Naive thymus-derived CD4-positive, alpha-beta T cell (primary cell): ENCODE results near the gene E4F1. TPM values are rescaled to one million over a fixed set of nuclear protein-coding genes. Genes with fewer than 3 reads are reported as not detected.

ENCODE experiments used
- ATAC-seq: fragments of 150-1000 bp; cut with Tn5 transposase; 2 replicates; pipeline ENCODE4 v1.10.0; 2021; ENCODE audit warnings: mild to moderate bottlenecking, moderate library complexity
- CTCF ChIA-PET: fragments of 350-600 bp; sonication (Branson Sonifier 250); formaldehyde crosslinking; loops from one replicate; lab custom pipeline; 2021; ENCODE audit warnings: antibody characterized with exemption; lab: Charles Lee
- POLR2A ChIA-PET: fragments of 350-600 bp; sonication (Branson Sonifier 250); formaldehyde crosslinking; loops from one replicate; lab custom pipeline; 2021; ENCODE audit warnings: antibody characterized with exemption, inconsistent platforms; lab: Charles Lee
- DNase-seq, 9 donors: peaks; one replicate each; pipeline versions ENCODE4 v3.0.0 to v3.0.0-alpha.2; 2020 to 2022; ENCODE audit warnings: mixed read lengths in 1 of 9
- H3K27ac ChIP-seq: one replicate; pipeline ENCODE4 v1.7.0; 2013; ENCODE audit warnings: mild to moderate bottlenecking, low read depth, low read length, moderate library complexity
- H3K27me3 ChIP-seq, 2 donors: one replicate each; pipeline ENCODE4 v1.7.0; 2013; ENCODE audit warnings: low read length in 2 of 2, mild to moderate bottlenecking in 2 of 2, moderate library complexity in 2 of 2; ENCODE audit not compliant: control insufficient read depth in 2 of 2, insufficient read depth in 2 of 2
- H3K36me3 ChIP-seq, 3 experiments: 1 replicate in 2 of 3; 2 replicates in 1 of 3; pipeline ENCODE4 v1.7.0; 2013; ENCODE audit warnings: low read length in 3 of 3, mild to moderate bottlenecking in 3 of 3, moderate library complexity in 1 of 3; ENCODE audit not compliant: insufficient read depth in 3 of 3, control insufficient read depth in 2 of 3
- H3K4me1 ChIP-seq, 2 donors: one replicate each; pipeline ENCODE4 v1.7.0; 2013; ENCODE audit warnings: low read length in 2 of 2, mild to moderate bottlenecking in 2 of 2, moderate library complexity in 1 of 2; ENCODE audit not compliant: control insufficient read depth in 2 of 2, insufficient read depth in 2 of 2
- H3K4me3 ChIP-seq: 2 replicates; pipeline ENCODE4 v1.7.0; 2013; ENCODE audit warnings: mild to moderate bottlenecking, low read length
- H3K9me3 ChIP-seq, 3 experiments: 1 replicate in 2 of 3; 2 replicates in 1 of 3; pipeline ENCODE4 v1.7.0; 2013; ENCODE audit warnings: low read length in 3 of 3; ENCODE audit not compliant: control insufficient read depth in 2 of 3
- H3K27ac Mint-ChIP-seq, 9 donors: one replicate each; pipeline ENCODE4 v1.8.0; 2020 to 2022; ENCODE audit warnings: mixed read lengths in 9 of 9, mild to moderate bottlenecking in 8 of 9, moderate library complexity in 5 of 9, inconsistent platforms in 2 of 9
- H3K27me3 Mint-ChIP-seq, 5 donors: one replicate each; pipeline ENCODE4 v1.8.0; 2021 to 2022; ENCODE audit warnings: mixed read lengths in 5 of 5, mild to moderate bottlenecking in 1 of 5
- H3K36me3 Mint-ChIP-seq, 5 donors: one replicate each; pipeline ENCODE4 v1.8.0; 2020 to 2022; ENCODE audit warnings: mixed read lengths in 5 of 5, mild to moderate bottlenecking in 3 of 5, inconsistent platforms in 1 of 5
- H3K4me1 Mint-ChIP-seq, 7 donors: one replicate each; pipeline ENCODE4 v1.8.0; 2020 to 2022; ENCODE audit warnings: mixed read lengths in 7 of 7, mild to moderate bottlenecking in 3 of 7, inconsistent platforms in 1 of 7
- H3K4me3 Mint-ChIP-seq, 10 donors: one replicate each; pipeline ENCODE4 v1.8.0; 2020 to 2022; ENCODE audit warnings: mild to moderate bottlenecking in 10 of 10, mixed read lengths in 10 of 10, moderate library complexity in 6 of 10, inconsistent platforms in 2 of 10
- H3K9me3 Mint-ChIP-seq, 11 donors: one replicate each; pipeline ENCODE4 v1.8.0; 2020 to 2022; ENCODE audit warnings: mixed read lengths in 11 of 11, mild to moderate bottlenecking in 4 of 11, inconsistent platforms in 1 of 11, moderate library complexity in 1 of 11
- intact Hi-C, 2 donors: fragments of 100-400 bp; cut with micrococcal nuclease; formaldehyde crosslinking; loops; one replicate each; pipeline ENCODE4 v1.15.1; 2023
- polyA plus RNA-seq, 2 donors: library from polyadenylated mRNA; unstranded; fragments of 300-500 nt; fragmentation: Illumina TruSeq; gene quantifications; one replicate each; pipeline ENCODE4 v1.2.3, GENCODE V29; 2021
- total RNA-seq, 6 experiments: library from RNA in 5 of 6; stranded (reverse) in 5 of 6; gene quantifications; 1 replicate in 5 of 6; 2 replicates in 1 of 6; pipeline ENCODE4 v1.2.3 and lab custom pipeline; 2021 to 2026

Gene E4F1
- total and polyA plus RNA-seq, 7 experiments from 2014 or later: 12.6 to 45.6 (median 33.6) TPM

DNA sequence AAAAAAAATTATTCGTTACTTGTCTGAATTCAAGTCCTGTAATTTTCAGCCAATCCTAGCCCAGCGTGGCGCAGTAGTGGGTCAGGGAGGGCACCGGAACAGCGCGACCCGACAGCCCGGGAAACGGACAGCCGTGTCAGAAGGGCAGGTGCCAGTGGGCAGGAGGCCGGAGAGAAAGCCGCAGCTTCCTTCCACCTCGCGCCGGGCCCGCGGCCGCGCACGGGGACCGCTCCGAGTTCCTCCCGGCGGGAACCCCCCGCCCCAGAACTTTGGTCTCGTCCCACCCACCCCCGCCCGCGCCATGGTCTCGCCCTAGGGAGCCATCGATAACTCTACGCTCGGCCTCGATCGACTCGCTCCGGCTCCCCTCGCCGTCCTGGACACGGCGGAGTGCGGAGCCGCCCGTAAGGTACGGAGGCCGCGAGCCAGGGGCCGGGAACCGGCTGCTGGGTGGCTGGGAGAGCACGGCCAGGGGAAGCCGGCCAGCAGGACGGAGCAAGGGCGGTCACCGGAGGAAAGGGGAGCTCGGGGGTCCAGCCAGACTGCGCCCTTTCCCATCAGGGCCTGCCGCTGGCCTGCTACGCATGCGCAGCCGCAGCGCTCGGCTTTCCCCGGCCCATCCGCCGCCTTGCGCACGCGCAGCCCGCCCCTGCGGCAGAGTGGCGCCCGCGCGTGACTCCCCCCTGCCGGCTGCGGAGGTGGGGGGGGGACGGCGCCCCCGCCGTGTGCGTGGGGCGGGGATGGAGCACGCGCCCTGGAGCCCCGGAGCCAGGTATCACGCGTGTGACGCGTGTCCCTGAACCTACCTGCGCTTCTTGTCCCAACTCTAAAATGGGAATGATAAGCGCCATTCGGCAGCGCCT lies 18.1 kb upstream of the E4F1 start, which contains the start of gene MLST8:
MLST8 (plus strand) TSS at position 351 of the 863 bp plus-strand sequence. CDS start 632 bp downstream, outside the sequence.
- Mint-ChIP-seq H3K36me3 (peaks cover 0 to 11% (median 6%) of the 10 kb centered on the region in 5 donors), H3K4me3 (peak within 1 kb of the TSS; percentile 80 to 95 (median 88)), H3K4me1 (peaks cover 7 to 29% (median 21%) of the 10 kb centered on the region in 7 donors), H3K27me3 (peaks cover 0 to 11% (median 0%) of the 10 kb centered on the region in 5 donors), H3K9me3 (peaks cover 0 to 3% (median 0%) of the 10 kb centered on the region in 11 donors), H3K27ac (peak within 1 kb of the TSS; percentile 70 to 91 (median 86))
- Histone ChIP-seq H3K27ac (peak within 1 kb of the TSS; percentile 97), H3K36me3 (peaks cover 0 to 37% (median 9%) of the 10 kb centered on the region in 3 experiments), H3K4me3 (peak within 1 kb of the TSS; percentile 93), H3K9me3 (no peaks in the 10 kb centered on the region), H3K27me3 (no peaks in the 10 kb centered on the region), H3K4me1 (peaks cover 11 to 13% of the 10 kb centered on the region in 2 donors)
- DNase-seq (peak; percentile 88 to 100 (median 98)), ATAC-seq (peak; percentile 97)
- intact Hi-C loops: loop anchor here (1.0 to 10.0 kb wide), 12 partner anchors 10 to 515 kb away; partner anchors contain the start of genes E4F1 (in 2 of the 2), RNPS1 (in 2 of the 2), TRAF7 (in 2 of the 2) and CCNF (in 1 of the 2)
- ChIA-PET POLR2A (interaction anchor here (0.7 to 3.7 kb wide), 16 partner anchors 10 to 1823 kb away, joined by 3 to 50 read pairs (median 4); partner anchors contain the start of genes AMDHD2, CCNF, E4F1 and ECI1), CTCF (interaction anchor here (1.2 kb wide), 1 partner anchor 11 kb away, joined by 3 read pairs; no protein-coding TSS in a partner anchor)

DNA sequence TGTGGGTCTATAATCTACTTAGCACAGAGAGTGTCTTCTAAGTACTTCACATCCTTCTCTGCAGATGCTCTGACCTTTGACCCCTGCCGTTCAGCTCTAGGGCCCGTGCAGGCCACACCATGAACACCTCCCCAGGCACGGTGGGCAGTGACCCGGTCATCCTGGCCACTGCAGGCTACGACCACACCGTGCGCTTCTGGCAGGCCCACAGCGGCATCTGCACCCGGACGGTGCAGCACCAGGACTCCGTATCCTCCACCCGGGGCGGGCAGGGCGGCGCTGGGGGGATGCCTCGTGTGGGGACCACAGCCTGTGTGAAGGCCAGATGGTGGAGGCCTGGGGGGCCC lies 17.5 kb upstream of the E4F1 start:
- H3K4me3 ChIP-seq: peak overlapping the region; percentile 93
- peak in 1 of 9 donors; percentile 48 for DNase-seq
- ChIA-PET CTCF (interaction anchor here (1.2 kb wide), 1 partner anchor 11 kb away, joined by 3 read pairs; no protein-coding TSS in a partner anchor), POLR2A (interaction anchor here (0.7 to 3.7 kb wide), 13 partner anchors 9 to 306 kb away, joined by 3 to 50 read pairs (median 5); partner anchors contain the start of genes CCNF, E4F1, ECI1 and PGP)
- peaks cover 11 to 13% of the 10 kb centered on the region in 2 donors for H3K4me1 ChIP-seq
- no peaks in the 10 kb centered on the region for H3K9me3 ChIP-seq
- intact Hi-C loops: loop anchor here (1.0 to 10.0 kb wide), 12 partner anchors 9 to 515 kb away; partner anchors contain the start of genes E4F1 (in 2 of the 2), RNPS1 (in 2 of the 2), TRAF7 (in 2 of the 2) and CCNF (in 1 of the 2)
- Mint-ChIP-seq H3K27ac (peak overlapping the region; percentile 41 to 90 (median 80)), H3K27me3 (peaks cover 0 to 7% (median 0%) of the 10 kb centered on the region in 5 donors), H3K9me3 (peaks cover 0 to 3% (median 0%) of the 10 kb centered on the region in 11 donors), H3K4me3 (peak overlapping the region; percentile 74 to 91 (median 81)), H3K36me3 (peaks cover 0 to 11% (median 6%) of the 10 kb centered on the region in 5 donors), H3K4me1 (peaks cover 7 to 29% (median 21%) of the 10 kb centered on the region in 7 donors)
- H3K27me3 ChIP-seq: no peaks in the 10 kb centered on the region
- no peak for ATAC-seq
- H3K36me3 ChIP-seq: peaks cover 0 to 37% (median 9%) of the 10 kb centered on the region in 3 experiments
- peak overlapping the region; percentile 97 for H3K27ac ChIP-seq

DNA sequence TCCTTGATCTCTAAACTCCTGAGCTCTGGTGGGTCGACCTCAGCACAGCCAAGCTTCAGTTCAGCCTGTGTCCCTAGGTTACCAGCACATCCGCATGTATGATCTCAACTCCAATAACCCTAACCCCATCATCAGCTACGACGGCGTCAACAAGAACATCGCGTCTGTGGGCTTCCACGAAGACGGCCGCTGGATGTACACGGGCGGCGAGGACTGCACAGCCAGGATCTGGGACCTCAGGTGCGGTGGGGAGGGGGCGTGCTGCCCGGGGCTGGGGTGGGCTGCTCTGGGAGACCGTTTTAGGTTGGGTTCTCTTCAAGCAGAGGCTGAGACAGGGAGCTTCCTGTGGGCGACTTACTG lies 17.0 kb upstream of the E4F1 start:
- Histone ChIP-seq H3K9me3 (no peaks in the 10 kb centered on the region), H3K36me3 (peaks cover 0 to 37% (median 9%) of the 10 kb centered on the region in 3 experiments), H3K27me3 (no peaks in the 10 kb centered on the region), H3K27ac (peak overlapping the region; percentile 97), H3K4me3 (peak overlapping the region; percentile 93), H3K4me1 (peaks cover 11 to 13% of the 10 kb centered on the region in 2 donors)
- DNase-seq: no peak
- CTCF ChIA-PET: interaction anchor here (0.6 to 1.2 kb wide), 2 partner anchors 12 to 468 kb away, joined by 3 to 4 read pairs; no protein-coding TSS in a partner anchor
- Mint-ChIP-seq H3K4me3 (peak overlapping the region; percentile 64 to 91 (median 81)), H3K36me3 (peaks cover 0 to 11% (median 6%) of the 10 kb centered on the region in 5 donors), H3K9me3 (peaks cover 0 to 3% (median 0%) of the 10 kb centered on the region in 11 donors), H3K4me1 (peaks cover 7 to 29% (median 21%) of the 10 kb centered on the region in 7 donors), H3K27me3 (peaks cover 0 to 6% (median 0%) of the 10 kb centered on the region in 5 donors), H3K27ac (peak overlapping the region in 8 of 9 donors; percentile 41 to 90 (median 80))
- POLR2A ChIA-PET: interaction anchor here (0.7 to 3.7 kb wide), 8 partner anchors 9 to 241 kb away, joined by 3 to 50 read pairs (median 6); partner anchors contain the start of genes E4F1, ECI1, PGP and RPS2
- no peak for ATAC-seq
- intact Hi-C loops: loop anchor here (5.0 to 10.0 kb wide), 2 partner anchors 49 to 58 kb away; partner anchors contain the start of genes RNPS1 (in 1 of the 2) and TRAF7 (in 1 of the 2)

- H3K27ac Mint-ChIP-seq: peak overlapping the region in 3 of 9 donors; percentile 26 to 80 (median 55)
- H3K27me3 Mint-ChIP-seq: peaks cover 0 to 3% (median 0%) of the 10 kb centered on the region in 5 donors
- H3K9me3 Mint-ChIP-seq: peaks cover 0 to 5% (median 0%) of the 10 kb centered on the region in 11 donors
- H3K4me1 Mint-ChIP-seq: peaks cover 10 to 31% (median 24%) of the 10 kb centered on the region in 7 donors
- ChIA-PET CTCF (interaction anchor here (0.6 to 1.2 kb wide), 2 partner anchors 12 to 467 kb away, joined by 3 to 4 read pairs; no protein-coding TSS in a partner anchor), POLR2A (interaction anchor here (0.7 to 3.7 kb wide), 8 partner anchors 9 to 242 kb away, joined by 3 to 50 read pairs (median 4); partner anchors contain the start of genes ECI1, PGP, RPS2 and TRAF7)
- Histone ChIP-seq H3K9me3 (no peaks in the 10 kb centered on the region), H3K4me3 (no peak overlapping the region), H3K4me1 (peaks cover 11 to 13% of the 10 kb centered on the region in 2 donors), H3K27ac (peak overlapping the region; percentile 97), H3K36me3 (peaks cover 0 to 37% (median 9%) of the 10 kb centered on the region in 3 experiments), H3K27me3 (no peaks in the 10 kb centered on the region)
- DNase-seq: no peak
- intact Hi-C loops: loop anchor here (5.0 to 10.0 kb wide), 2 partner anchors 50 to 58 kb away; partner anchors contain the start of genes RNPS1 (in 1 of the 2) and TRAF7 (in 1 of the 2)
- ATAC-seq: no peak
- peak overlapping the region in 8 of 10 donors; percentile 61 to 91 (median 84) for H3K4me3 Mint-ChIP-seq
- H3K36me3 Mint-ChIP-seq: peaks cover 0 to 11% (median 6%) of the 10 kb centered on the region in 5 donors
Observed at GRCh38 chr16:2206780-2207433, 16.5 kb upstream of the E4F1 start.

GRCh38 chr16:2207872-2208271 lies 15.5 kb upstream of the E4F1 start:
- no peak overlapping the region for H3K27ac ChIP-seq
- no peaks in the 10 kb centered on the region for H3K9me3 ChIP-seq
- peaks cover 0 to 11% (median 6%) of the 10 kb centered on the region in 5 donors for H3K36me3 Mint-ChIP-seq
- CTCF ChIA-PET: no interaction called here
- H3K4me3 ChIP-seq: no peak overlapping the region
- POLR2A ChIA-PET: interaction anchor here (1.3 to 3.4 kb wide), 2 partner anchors 8 to 15 kb away, joined by 3 to 50 read pairs; partner anchors contain the start of gene PGP
- H3K4me1 Mint-ChIP-seq: peaks cover 13 to 38% (median 29%) of the 10 kb centered on the region in 7 donors
- H3K27me3 Mint-ChIP-seq: peaks cover 0 to 3% (median 0%) of the 10 kb centered on the region in 5 donors
- H3K9me3 Mint-ChIP-seq: peaks cover 0 to 5% (median 0%) of the 10 kb centered on the region in 11 donors
- DNase-seq (no peak), ATAC-seq (no peak)
- peaks cover 18% of the 10 kb centered on the region in 2 donors for H3K4me1 ChIP-seq
- intact Hi-C loops: loop anchor here (5.0 to 10.0 kb wide), 2 partner anchors 51 to 57 kb away; partner anchors contain the start of genes RNPS1 (in 1 of the 2) and TRAF7 (in 1 of the 2)
- H3K4me3 Mint-ChIP-seq: peak overlapping the region in 9 of 10 donors; percentile 47 to 88 (median 60)
- H3K27ac Mint-ChIP-seq: peak overlapping the region in 6 of 9 donors; percentile 15 to 68 (median 40)
- peaks cover 0 to 37% (median 9%) of the 10 kb centered on the region in 3 experiments for H3K36me3 ChIP-seq
- H3K27me3 ChIP-seq: no peaks in the 10 kb centered on the region
